Lower lobe of right lung (tissue), 2 donors: ENCODE data around the gene ZNF860. TPM values are rescaled to one million over a fixed set of nuclear protein-coding genes. Genes with fewer than 3 reads are reported as not detected.

Experiments
- ATAC-seq, 2 donors: fragments of 200-7000 bp; cut with Tn5 transposase; one replicate each; pipeline ENCODE4 v1.9.1; 2020 to 2022; ENCODE audit warnings: mild to moderate bottlenecking in 2 of 2, moderate library complexity in 2 of 2
- DNase-seq: peaks from one replicate; pipeline ENCODE4 v3.0.0-alpha.2; 2020
- H3K27ac ChIP-seq: fragments of 200-600 bp; one replicate; pipeline ENCODE4 v1.8.0; 2022
- H3K27me3 ChIP-seq: fragments of 200-600 bp; one replicate; pipeline ENCODE4 v1.8.0; 2022; ENCODE audit warnings: low read depth
- H3K36me3 ChIP-seq: fragments of 200-600 bp; one replicate; pipeline ENCODE4 v1.8.0; 2022; ENCODE audit warnings: mild to moderate bottlenecking
- H3K4me1 ChIP-seq: fragments of 200-600 bp; one replicate; pipeline ENCODE4 v1.8.0; 2022
- H3K4me3 ChIP-seq: fragments of 200-600 bp; one replicate; pipeline ENCODE4 v1.8.0; 2022; ENCODE audit warnings: mild to moderate bottlenecking
- H3K9me3 ChIP-seq: fragments of 200-600 bp; one replicate; pipeline ENCODE4 v1.8.0; 2022
- CTCF ChIP-seq: fragments of 200-600 bp; IDR thresholded peaks from one replicate; pipeline ENCODE4 v1.8.0; 2022; ENCODE audit warnings: antibody characterized with exemption, mild to moderate bottlenecking
- intact Hi-C: fragments of 100-400 bp; cut with DNase I; formaldehyde crosslinking; loops from one replicate; pipeline ENCODE4 v1.11.0; 2022
- total RNA-seq: library from RNA; stranded (reverse); fragmentation: NEBNext Ultra II Directional; extraction: Animal tissue kit (Norgen Biotek cat#: 25700); gene quantifications from one replicate; pipeline ENCODE4 v1.2.1, GENCODE V29; 2021
- donor health status: DM: no; HTN: yes; CAD: no; lungs with severe emphysema.

ZNF860 gene
- total RNA-seq, 1 donor from 2014 or later = 1.6 TPM

GRCh38 chr3:31937225-31937624, 44.3 kb upstream of the ZNF860 start:
- Histone ChIP-seq H3K4me3 (no peak overlapping the region), H3K9me3 (no peaks in the 10 kb centered on the region), H3K27ac (no peak overlapping the region), H3K36me3 (no peaks in the 10 kb centered on the region), H3K27me3 (no peaks in the 10 kb centered on the region), H3K4me1 (peaks cover 46% of the 10 kb centered on the region)
- DNase-seq (no peak), ATAC-seq (no peak)
- intact Hi-C loops = no loop called here
- TF ChIP-seq CTCF = no peak

- intact Hi-C loops = no loop called here
- Histone ChIP-seq H3K4me3 (no peak overlapping the region), H3K27me3 (no peaks in the 10 kb centered on the region), H3K4me1 (peaks cover 14% of the 10 kb centered on the region), H3K9me3 (no peaks in the 10 kb centered on the region), H3K27ac (no peak overlapping the region), H3K36me3 (no peaks in the 10 kb centered on the region)
- TF ChIP-seq CTCF = no peak
- no peak for DNase-seq
- no peak for ATAC-seq
These were observed 39.1 kb upstream of the ZNF860 start for GRCh38 chr3:31942446-31942845.

GRCh38 chr3:31943041-31943440, 38.5 kb upstream of the ZNF860 start:
- no peak for TF ChIP-seq CTCF
- ATAC-seq (no peak), DNase-seq (no peak)
- H3K27ac ChIP-seq = no peak overlapping the region
- no peaks in the 10 kb centered on the region for H3K36me3 ChIP-seq
- H3K4me1 ChIP-seq = peaks cover 14% of the 10 kb centered on the region
- no peak overlapping the region for H3K4me3 ChIP-seq
- intact Hi-C loops = no loop called here
- no peaks in the 10 kb centered on the region for H3K9me3 ChIP-seq
- no peaks in the 10 kb centered on the region for H3K27me3 ChIP-seq

- no peak overlapping the region for H3K27ac ChIP-seq
- H3K36me3 ChIP-seq = no peaks in the 10 kb centered on the region
- H3K4me1 ChIP-seq = peaks cover 12% of the 10 kb centered on the region
- DNase-seq (no peak), ATAC-seq (no peak)
- no peak overlapping the region for H3K4me3 ChIP-seq
- intact Hi-C loops = no loop called here
- H3K27me3 ChIP-seq = no peaks in the 10 kb centered on the region
- no peak for TF ChIP-seq CTCF
- H3K9me3 ChIP-seq = no peaks in the 10 kb centered on the region
These were observed 35.9 kb upstream of the ZNF860 start for GRCh38 chr3:31945738-31946052.

- H3K27me3 ChIP-seq = no peaks in the 10 kb centered on the region
- no peak overlapping the region for H3K27ac ChIP-seq
- no peaks in the 10 kb centered on the region for H3K36me3 ChIP-seq
- no peak for TF ChIP-seq CTCF
- intact Hi-C loops = no loop called here
- no peak for DNase-seq
- no peak overlapping the region for H3K4me3 ChIP-seq
- H3K4me1 ChIP-seq = peaks cover 4% of the 10 kb centered on the region
- no peaks in the 10 kb centered on the region for H3K9me3 ChIP-seq
- ATAC-seq = no peak
These were observed 35.0 kb upstream of the ZNF860 start for GRCh38 chr3:31946484-31947081.

GRCh38 chr3:31947162-31947561, 34.4 kb upstream of the ZNF860 start:
- no peak for ATAC-seq
- TF ChIP-seq CTCF = no peak
- no peaks in the 10 kb centered on the region for H3K27me3 ChIP-seq
- no peak overlapping the region for H3K4me3 ChIP-seq
- no peak for DNase-seq
- no peaks in the 10 kb centered on the region for H3K36me3 ChIP-seq
- H3K4me1 ChIP-seq = peaks cover 3% of the 10 kb centered on the region
- H3K27ac ChIP-seq = no peak overlapping the region
- H3K9me3 ChIP-seq = no peaks in the 10 kb centered on the region
- intact Hi-C loops = no loop called here
